HPDE6-E6E7 (cell line): ENCODE results near the gene LTF.
A peak's percentile ranks its signal among the peaks of the same experiment; 100 is the strongest.
"Not testable (repeated sequence)": the region's sequence is repeated elsewhere in the genome, so short reads cannot be mapped to it uniquely, and the experiment has no call there.

Source experiments
- DNase-seq: peaks from one replicate; pipeline ENCODE4 v3.0.0; 2011; ENCODE audit warnings: missing footprints; ENCODE audit errors: extremely low spot score

The LTF gene

DNA sequence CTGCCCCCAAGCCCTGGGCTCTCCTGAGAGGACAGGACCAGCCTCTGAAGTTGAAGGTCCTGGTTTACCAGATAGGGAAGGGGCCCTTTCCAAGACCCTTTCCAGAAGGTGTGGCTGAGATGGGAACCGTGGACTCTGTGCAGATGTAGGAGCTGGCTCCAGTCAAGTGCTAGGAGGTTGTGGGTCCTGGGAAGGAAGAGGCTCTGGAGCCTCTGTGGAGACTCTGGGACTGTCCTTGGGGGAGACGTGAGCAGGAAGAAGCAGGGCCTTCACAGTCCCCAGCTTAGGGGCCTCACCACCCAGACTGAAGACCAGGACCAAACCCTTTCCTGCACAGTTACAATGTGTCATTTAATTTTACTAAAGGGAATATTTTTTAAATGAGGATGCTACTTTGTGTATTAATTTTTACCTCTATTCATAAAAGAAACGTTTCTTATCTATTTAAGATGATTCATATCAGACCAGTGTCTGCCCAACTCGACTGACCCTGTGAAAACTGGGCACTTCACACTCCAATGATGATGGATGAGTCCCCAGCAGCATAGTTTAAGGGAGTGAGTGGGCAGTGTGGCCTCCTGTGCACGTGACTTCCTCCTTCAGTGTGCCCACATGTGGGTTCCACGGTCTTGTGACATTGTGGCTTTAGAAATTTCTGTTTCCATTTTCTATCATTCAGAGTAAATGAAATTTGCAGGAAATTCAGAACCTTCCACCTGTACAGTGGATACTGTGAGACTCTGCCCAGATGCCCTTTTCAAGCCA is 68.8 kb downstream of the LTF start:
- DNase-seq, result no peak

DNA sequence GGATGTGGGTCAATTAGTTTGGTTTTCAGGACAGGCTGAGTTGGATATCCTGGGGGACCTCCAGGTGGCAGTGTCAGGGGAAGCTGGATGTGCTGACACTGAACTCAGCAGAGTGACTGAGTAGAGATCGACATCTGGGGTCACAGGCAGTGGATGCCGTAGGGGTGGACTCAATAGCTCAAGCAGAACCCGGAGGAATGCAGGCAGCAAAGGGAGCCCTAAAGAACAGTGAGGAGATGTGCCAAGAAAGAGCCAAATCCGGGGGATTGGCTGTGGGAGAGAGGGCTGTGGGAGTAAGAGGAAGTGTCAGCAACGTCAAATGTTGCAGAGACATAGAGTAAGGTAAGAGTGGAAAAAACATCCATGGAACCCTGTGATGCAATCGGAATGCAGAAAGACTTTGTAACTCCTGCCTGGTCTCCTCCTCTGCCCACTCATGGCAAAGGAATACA is 69.5 kb downstream of the LTF start:
- DNase-seq, result no peak

DNA sequence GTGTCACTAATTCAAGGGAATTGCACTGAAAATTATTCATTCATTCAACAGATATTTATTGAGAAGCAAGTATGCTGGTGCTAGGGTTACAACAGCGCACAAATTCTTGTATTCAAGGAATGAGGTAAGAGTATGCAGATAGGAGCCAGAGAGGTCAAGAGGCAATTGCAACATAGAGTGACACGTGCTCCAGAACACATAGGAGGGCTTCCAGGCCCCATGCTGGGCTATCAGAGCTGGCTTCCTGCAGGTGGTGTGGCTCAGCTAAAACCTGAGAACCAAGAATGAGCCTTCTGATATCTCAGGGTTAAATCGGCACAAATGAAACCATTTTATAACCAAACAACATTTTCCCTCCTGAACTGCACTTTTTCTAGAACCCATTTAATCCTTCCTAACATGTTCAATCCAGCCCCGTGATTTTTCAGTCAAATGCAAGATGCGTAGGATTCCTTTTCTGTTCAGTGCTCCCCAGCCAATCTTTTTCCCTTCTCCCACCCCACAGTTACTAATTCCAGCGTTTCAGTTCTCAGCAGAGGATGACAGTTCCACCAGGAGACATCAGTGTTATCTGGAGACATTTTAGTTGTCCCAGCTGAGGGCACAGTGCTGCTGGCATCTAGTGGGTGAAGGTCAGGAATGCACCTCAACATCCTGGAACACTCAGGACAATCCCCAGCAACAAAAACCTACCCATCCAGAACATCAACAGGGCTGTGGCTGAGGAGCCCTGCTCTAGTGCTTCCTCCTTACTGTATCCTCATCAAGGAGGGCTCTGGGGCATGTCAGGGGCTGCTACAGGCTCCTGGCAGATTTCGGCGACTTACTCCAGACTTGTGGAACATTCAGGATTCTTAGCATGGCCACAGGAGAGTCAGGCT is 70.9 kb downstream of the LTF start:
- no peak for DNase-seq

DNA sequence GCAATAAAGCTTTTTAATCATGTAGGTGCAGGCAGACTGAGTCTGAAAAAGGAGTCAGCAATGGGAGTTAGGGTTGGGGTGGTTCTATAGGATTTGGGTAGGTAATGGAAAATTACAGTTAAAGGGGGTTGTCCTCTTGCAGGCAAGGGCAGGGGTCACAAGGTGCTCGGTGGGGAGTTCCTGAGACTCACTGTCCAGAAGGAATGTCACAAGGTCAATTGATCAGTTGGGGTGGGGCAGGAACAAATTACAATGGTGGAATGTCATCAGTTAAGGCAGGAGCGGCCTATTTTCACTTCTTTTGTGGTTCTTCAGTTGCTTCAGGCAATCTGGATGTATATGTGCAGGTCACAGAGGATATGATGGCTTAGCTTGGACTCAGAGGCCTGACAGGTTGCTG is 71.7 kb downstream of the LTF start:
- no peak for DNase-seq

DNA sequence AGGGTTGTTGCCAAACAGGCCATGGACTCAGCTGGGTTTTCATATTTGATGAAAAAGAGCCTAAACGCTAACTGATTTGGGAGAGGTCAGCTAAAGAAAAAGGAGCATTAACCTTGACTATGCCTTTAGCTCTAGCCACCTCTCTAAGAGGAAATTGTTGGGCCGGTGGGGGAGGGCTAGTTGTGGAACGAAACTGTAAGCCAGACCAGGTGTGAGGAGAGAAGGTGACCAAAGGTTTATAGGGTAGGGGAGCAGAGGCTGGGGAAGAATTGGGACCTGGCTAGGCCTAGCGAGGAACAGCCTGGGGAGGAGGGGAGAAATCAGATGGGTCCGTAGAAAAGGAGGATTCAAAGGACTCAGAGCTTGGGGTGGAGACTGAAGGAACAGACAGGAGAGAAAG is 73.2 kb downstream of the LTF start:
- not testable (repeated sequence) for DNase-seq

DNA sequence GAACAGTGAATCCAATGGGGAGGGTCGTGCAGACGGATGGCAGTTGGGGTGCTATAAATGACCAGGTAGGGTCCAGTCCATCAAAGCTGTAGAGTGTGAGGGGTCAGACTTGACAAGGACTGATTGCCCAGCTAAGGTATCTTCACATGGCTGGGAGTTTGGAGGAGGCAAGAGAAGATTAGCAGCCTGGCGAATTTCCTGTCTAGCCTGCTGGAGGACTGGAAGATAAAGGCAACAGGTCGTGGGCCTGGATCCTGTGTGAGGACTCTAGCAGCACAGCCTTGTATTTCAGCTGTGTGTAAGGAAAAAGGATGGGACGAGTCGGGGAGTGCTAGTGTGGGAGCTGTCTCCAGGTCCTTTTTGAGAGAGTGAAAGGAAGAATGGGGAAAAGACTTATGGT is 75.4 kb downstream of the LTF start:
- no peak for DNase-seq

DNA sequence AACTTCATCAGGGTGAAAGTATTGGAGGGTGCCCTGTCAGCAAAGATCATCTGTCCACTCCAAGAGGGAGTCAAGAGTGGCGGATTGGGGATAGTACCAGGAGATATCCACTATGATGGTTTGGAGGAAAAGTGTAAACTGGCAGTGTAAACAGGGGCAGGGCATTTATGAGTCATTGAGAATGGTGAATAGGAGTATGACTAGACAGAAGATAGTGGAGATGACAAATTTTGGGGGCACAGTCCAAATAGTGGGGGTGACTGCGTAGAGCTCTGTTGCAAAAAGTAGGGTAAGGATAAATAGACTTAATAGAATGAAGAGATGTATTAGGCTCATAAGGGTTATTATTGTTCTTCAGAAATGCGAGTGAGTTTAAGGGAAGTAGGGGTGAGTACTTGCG is 75.9 kb downstream of the LTF start:
- DNase-seq, result not testable (repeated sequence)

DNA sequence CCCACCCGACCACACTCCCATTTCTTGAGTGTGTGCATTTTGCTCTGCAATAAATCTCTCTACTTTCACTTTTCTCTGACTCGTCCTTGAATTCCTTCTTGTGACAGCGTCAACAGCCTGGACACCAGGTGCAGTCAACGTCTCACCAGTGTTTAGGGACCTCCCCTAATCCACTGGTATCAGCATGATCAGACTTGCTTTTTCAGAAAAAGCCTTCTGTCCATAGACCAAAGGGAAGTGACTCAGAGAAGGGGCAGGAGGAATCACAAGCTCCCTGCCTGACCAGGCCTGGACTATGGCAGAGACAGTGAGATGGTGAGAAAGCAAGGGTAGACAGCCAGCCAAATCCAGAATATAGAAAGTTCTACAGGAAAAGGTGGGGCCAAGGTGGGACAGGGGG is 78.5 kb downstream of the LTF start:
- DNase-seq, result peak; percentile 79
